Measurements from ENCODE around the gene EXOC4.

Gene EXOC4

GRCh38 chr7:133423618-133424017 is 170.7 kb downstream of the EXOC4 start:
- TF ChIP-seq, protein P1, sequence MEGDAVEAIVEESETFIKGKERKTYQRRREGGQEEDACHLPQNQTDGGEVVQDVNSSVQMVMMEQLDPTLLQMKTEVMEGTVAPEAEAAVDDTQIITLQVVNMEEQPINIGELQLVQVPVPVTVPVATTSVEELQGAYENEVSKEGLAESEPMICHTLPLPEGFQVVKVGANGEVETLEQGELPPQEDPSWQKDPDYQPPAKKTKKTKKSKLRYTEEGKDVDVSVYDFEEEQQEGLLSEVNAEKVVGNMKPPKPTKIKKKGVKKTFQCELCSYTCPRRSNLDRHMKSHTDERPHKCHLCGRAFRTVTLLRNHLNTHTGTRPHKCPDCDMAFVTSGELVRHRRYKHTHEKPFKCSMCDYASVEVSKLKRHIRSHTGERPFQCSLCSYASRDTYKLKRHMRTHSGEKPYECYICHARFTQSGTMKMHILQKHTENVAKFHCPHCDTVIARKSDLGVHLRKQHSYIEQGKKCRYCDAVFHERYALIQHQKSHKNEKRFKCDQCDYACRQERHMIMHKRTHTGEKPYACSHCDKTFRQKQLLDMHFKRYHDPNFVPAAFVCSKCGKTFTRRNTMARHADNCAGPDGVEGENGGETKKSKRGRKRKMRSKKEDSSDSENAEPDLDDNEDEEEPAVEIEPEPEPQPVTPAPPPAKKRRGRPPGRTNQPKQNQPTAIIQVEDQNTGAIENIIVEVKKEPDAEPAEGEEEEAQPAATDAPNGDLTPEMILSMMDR (IDR thresholded peaks at IDR 0.05; ENCODE audit: low read depth, low read length), result no peak
- no peaks in the 10 kb centered on the region for H3K9me3 ChIP-seq (ENCODE audit: severe bottlenecking)

GRCh38 chr7:133428326-133428725 is 175.4 kb downstream of the EXOC4 start:
- TF ChIP-seq, protein P1 (IDR thresholded peaks at IDR 0.05; ENCODE audit: low read depth, low read length), result no peak
- Histone ChIP-seq H3K27me3 (ENCODE audit: insufficient read depth, low read depth, severe bottlenecking) (no peaks in the 10 kb centered on the region), H3K27ac (no peak overlapping the region), H3K4me3 (ENCODE audit: low read depth, low read length) (no peak overlapping the region), H3K36me3 (0 out of 2 replicates have a peak, but pooled peaks cover 3% of the 10 kb centered on the region), H3K9me3 (ENCODE audit: severe bottlenecking) (no peaks in the 10 kb centered on the region)
- DNase-seq, result no peak

More at GRCh38 chr7:133423618-133424017, 170.7 kb downstream of the EXOC4 start:
- H3K36me3 ChIP-seq, result 0 out of 2 replicates have a peak, but pooled peaks cover 3% of the 10 kb centered on the region
- H3K4me3 ChIP-seq (ENCODE audit: low read depth, low read length), result no peak overlapping the region
- DNase-seq, result no peak
- no peaks in the 10 kb centered on the region for H3K27me3 ChIP-seq (ENCODE audit: insufficient read depth, low read depth, severe bottlenecking)
- no peak overlapping the region for H3K27ac ChIP-seq

- Histone ChIP-seq H3K36me3 (0 out of 2 replicates have a peak, but pooled peaks cover 3% of the 10 kb centered on the region), H3K4me3 (ENCODE audit: low read depth, low read length) (no peak overlapping the region), H3K27me3 (ENCODE audit: insufficient read depth, low read depth, severe bottlenecking) (no peaks in the 10 kb centered on the region), H3K27ac (no peak overlapping the region), H3K9me3 (ENCODE audit: severe bottlenecking) (no peaks in the 10 kb centered on the region)
- no peak for DNase-seq
- TF ChIP-seq, protein P1 (IDR thresholded peaks at IDR 0.05; ENCODE audit: low read depth, low read length), result no peak
Observed at GRCh38 chr7:133428876-133429275, 176.0 kb downstream of the EXOC4 start.

DNA sequence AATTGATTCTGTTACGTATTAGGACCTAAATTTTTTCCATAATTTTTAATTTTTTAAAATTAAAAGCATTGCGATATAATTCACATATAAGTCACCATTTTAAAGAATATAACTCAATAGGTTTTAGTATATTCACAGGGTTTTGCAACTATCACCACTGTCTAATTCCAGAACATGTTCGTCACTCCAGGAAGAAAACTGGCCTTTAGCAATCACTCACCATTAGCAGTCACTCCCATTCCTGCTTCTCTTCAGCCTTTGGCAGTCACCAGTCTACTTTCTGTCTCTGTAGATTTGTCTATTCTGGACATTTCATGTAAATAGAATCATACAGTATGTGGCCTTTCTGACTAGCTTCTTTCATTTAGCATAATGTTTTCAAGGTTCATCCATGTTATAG is 176.5 kb downstream of the EXOC4 start:
- H3K27me3 ChIP-seq (ENCODE audit: insufficient read depth, low read depth, severe bottlenecking), result no peaks in the 10 kb centered on the region
- DNase-seq, result no peak
- TF ChIP-seq, protein P1 (IDR thresholded peaks at IDR 0.05; ENCODE audit: low read depth, low read length), result no peak
- H3K9me3 ChIP-seq (ENCODE audit: severe bottlenecking), result no peaks in the 10 kb centered on the region
- 0 out of 2 replicates have a peak, but pooled peaks cover 1% of the 10 kb centered on the region for H3K36me3 ChIP-seq
- H3K27ac ChIP-seq, result no peak overlapping the region
- H3K4me3 ChIP-seq (ENCODE audit: low read depth, low read length), result no peak overlapping the region

GRCh38 chr7:133431134-133431724 is 178.4 kb downstream of the EXOC4 start:
- Histone ChIP-seq H3K4me3 (ENCODE audit: low read depth, low read length) (no peak overlapping the region), H3K27ac (no peak overlapping the region), H3K9me3 (ENCODE audit: severe bottlenecking) (no peaks in the 10 kb centered on the region), H3K36me3 (no peaks in the 10 kb centered on the region), H3K27me3 (ENCODE audit: insufficient read depth, low read depth, severe bottlenecking) (no peaks in the 10 kb centered on the region)
- no peak for DNase-seq
- TF ChIP-seq, protein P1 (IDR thresholded peaks at IDR 0.05; ENCODE audit: low read depth, low read length), result no peak

All from WERI-Rb-1 (cell line).